ENCODE results near the gene STIMATE.

STIMATE gene

DNA sequence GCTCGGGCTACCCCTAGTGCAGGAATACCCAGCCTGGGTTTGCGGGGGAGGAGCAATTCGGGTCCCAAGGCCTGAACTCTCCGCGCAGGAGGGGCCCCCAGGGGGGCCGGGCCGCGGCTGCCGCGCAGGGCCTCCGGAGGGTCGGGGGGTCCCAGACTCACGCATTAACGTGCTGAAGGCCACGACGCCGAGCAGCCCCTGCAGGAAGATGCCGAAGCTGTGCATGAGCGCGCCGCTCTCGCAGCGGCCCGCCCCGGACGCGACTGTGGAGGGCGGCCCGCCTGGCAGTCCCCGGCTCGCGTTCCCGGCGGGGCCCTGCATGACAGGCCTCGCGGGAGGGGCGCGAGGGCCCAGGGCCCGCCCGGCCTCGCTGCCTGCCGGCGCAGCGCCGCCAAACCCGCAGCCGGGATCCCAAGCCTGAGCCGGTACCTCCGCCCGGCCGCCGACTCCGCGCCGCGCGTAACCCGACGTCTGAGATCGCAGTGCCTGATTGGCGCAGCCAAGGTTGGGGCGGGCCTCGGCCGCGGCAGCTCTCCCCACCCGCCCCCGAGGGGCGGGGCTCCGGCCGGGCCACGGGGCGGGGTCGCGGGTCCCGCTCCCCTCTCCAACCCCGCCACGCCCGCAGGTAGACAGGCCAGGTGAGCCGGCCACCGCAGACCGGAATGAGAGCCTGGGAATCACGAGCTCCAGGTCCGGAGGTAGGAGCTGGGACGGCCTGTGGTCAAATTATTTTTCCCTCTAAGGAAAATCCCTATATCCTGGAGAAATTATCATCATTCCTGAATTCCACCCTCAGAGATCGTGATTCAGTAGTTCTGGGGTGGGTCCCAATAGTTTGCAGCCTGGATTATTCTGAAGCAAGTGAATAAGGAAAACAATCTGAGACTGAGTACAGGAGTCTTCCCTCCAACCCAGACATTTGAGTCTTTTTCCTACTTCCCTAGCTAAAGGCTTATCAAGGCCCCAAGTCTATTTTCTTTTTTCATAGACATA is at the start of gene STIMATE:
STIMATE (minus strand) TSS at position 419 of the 993 bp plus-strand sequence; CDS start at position 321, 98 bp downstream.
- peak; percentile 2 for DNase-seq

DNA sequence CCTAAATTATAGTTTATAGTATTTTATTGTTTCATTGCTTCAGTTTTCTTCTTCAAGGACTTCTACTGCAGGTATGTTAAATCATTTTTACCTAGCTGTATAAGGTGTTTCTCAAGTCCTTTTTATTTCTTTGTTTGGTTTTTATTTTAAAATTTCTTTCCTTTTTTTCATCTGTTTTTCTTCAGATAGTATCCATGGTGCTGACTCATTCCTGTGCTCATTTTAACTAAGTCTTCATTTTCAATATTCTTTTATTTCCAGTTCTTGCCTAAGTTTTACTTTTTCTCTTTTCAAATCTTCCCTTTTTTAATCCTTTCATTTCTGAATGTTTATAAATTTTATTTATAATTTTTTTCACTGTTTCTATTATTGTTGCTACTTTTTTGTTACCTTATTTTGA is 42.3 kb upstream of the STIMATE start:
- DNase-seq: no peak

DNA sequence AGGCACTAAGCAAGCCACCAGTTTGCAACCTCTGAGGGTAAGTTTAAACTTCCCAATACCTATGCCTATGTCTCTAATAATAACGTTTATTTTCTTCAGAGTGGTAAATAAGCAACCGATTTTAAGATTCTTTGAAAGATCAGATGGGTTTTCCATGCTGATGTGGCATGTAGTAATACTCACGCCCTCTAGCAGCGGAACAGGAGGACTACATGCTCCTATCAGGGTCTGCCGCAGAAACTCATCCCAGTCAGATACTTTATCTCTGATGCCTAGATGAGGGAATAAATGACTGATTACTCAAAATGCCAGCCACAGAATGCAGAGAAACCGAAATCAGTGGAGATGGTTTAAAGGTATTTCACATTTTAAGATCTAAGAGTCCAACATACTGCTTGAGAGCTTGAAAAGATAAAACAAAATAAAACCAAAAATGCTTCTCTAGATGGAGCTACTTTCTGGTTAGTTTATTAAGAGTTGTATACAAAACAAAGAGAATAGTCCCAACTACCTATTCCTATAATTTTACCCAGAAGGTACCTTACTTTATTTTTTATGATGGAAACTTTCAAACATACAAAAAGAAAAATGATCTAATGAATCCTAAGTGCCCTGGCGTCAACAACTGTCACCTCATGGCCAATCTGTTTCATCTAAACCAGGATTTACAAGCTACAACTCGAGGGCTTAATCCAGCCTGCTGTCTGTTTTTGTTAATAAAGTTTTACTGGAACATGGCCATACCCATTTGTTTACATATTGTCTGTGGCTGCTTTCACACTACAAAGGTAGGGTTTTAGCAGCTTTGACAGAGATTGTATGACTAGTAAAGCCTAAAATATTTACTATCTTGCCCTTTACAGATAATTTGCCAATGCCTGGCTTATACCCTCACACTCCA is 37.5 kb upstream of the STIMATE start:
- peak; percentile 39 for DNase-seq

DNA sequence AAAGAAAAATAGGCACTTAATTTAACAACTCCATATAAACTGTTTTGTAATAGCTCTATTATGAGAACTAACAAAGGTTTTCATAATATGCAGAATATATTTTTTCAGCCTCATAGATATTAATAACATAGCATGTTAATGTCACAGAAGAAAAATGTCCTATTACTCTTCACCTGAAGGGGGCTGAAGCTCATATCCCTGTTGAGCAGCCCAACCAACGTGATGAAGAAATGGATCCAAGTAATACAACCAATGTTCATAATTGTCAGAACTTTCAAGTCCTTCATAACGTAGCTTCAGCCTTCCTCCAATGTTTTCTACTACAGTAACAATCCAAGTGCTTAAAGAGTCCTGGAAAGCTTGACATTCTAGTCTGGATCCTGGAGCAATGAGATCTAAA is 34.5 kb upstream of the STIMATE start:
- DNase-seq: no peak

DNA sequence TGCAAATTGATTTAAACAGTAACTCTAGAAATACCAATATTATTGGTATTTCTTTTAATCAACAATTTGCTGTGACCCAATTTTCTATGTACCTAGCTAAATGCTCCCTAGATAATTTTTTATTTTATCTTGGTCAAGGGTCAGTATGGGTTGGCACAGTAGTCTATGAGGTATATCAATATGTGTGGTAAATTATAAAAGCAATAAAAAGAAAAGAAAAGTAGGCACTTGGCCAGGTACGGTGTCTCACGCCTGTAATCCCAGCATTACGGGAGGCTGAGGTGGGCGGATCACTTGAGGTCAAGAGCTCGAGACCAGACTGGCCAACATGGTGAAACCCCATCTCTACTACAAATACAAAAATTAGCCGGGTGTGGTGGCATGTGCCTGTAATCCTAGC is 34.0 kb upstream of the STIMATE start:
- DNase-seq: no peak

DNA sequence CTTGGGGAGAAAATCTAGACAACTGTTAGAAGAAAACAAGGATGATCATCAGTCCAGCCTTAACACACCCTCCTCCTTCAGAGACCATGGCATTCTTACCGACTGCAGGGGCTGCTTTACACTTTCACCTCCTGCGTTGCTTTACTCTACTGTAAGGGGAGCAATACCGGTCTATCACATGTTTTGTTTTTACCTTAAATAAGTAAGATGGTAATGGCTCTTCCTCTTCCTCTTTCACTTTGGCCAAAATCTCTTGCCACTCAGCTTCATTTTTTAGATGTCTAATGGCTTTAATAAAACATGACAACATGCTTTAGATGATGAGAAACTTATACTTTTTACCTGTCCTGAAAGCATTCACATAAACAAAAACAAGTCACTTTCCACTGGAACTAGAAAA is 33.4 kb upstream of the STIMATE start:
- DNase-seq: no peak

DNA sequence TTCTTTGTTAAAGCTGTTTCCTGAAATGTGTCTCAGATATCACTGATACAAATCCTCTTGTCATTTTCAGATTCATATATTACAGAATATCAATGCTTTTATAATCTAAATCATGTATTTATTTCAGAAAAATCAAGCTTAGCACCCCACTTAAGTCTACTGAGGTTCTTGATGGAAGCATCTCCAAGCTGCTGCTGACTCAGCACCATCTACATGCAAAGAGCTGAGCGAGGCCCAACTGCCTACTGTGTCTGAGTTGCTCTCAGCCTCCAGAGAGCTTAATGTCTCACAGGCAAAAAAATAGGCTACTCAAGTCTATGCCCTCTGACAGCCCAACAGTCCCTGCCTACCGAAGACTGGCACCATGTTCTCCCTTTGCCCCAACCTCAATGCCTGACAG is 29.2 kb upstream of the STIMATE start:
- DNase-seq: no peak

DNA sequence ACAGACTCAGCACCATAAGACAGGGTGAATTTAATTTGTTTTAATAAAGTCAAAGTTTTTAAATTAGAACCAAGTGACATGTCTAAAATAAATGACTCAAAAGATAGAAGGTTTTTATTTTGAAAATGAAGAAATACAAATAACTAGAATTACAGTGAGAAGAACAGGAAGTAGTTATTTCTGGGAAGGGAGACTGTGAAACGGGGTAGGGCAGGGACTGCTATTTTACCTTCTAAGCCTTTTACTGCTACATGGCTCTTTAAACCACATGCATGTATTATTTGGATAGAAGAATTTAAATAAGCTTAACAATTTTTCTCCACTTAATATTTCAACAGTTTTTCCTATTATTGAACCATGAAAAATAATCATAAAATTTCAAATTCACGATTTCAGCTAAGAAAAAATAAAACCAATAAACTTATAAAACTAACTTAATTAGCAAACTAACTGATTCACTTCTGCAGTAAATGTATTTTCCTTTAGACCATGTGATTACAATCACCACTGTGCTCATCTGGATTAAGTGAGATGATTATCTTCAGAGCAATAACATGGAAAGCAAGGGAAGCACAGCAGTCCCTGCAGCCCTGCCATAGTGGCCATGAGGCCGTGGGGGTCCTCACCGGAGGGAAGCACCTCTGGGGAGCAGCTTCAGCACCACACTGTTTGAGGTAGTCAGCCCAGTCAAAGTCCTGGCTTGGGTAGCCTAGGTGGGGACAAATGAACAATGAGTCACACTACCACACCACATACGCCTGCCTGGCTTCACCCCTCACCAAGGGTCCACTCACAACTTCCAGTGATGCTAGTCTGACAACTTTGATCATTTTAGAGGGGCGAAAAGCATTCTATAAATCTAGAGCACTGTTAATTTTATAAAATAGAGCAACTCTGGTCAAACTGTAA is 28.3 kb upstream of the STIMATE start:
- DNase-seq: no peak

DNA sequence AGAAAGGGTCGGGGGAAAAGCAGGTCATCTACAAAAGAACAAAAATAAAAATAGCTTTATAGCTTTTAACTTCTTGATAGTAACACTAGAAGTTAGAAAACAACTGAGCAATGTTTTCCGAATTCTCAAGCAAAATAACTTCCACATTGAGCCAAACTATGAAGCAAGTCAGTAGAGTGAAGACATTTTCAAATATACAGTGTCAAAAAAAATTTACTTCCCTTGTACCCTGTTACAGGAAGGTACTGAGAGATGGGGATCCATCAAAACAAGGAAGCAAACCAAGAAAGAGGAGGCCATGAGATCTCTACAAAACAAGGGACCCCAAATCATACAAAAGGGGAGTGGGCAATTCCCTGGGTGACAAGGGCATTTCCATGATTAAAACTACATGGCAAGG is 26.6 kb upstream of the STIMATE start:
- no peak for DNase-seq

DNA sequence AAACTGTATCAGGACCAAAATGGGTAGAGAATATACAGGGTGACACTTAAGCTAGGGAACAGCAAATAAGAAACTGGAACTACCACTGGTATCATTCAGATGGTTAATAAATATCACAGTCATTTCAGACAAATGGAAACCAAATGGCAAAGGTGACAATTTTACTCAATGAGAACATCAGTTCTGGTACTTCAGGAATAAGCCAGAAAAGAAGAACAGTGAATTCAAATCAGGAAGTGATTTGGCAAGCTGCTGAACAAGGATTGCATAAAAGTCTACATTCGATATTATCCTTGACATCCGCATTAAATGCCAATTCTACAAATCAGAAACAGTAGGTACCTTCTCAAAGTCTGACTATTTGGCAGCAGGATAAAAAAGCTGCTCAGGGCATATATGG is 23.5 kb upstream of the STIMATE start:
- DNase-seq: no peak

DNA sequence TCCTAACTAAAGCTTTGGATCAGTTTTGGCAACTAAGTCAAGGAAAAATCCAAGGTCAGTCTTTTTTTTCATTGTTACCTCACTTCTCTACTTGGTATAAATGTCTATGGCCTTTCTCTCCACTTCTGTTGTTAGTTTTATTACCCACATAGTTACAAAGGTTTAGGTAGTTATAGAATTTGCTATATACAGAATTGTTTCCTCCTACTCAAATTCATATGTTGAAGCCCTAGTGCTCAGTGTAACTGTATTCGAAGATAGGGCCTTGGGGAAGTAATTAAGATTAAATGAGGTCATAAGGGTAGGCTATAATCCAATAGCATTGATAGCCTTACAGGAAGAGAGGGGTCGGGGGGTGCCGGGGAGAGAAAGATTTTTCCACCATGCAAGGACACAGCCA is 19.7 kb upstream of the STIMATE start:
- DNase-seq: no peak

DNA sequence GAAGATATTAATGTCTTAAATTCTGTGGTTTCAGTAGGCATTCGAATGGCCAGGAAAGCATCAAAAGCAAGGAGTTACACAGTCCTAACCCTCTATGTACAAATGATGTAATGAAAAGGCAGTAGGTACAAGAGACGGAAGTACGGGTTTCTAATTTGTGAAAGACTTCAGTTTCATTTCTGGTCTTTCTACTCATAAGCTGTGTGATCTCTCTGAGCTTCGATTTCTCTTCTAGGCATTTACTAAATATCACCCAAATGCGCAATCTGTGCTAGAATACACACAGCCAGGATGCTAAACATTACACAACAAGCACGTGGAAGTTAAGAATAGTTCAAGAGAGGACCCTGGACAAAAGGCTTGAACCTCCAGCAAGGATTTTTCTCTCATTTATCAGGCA is 17.9 kb upstream of the STIMATE start:
- no peak for DNase-seq

DNA sequence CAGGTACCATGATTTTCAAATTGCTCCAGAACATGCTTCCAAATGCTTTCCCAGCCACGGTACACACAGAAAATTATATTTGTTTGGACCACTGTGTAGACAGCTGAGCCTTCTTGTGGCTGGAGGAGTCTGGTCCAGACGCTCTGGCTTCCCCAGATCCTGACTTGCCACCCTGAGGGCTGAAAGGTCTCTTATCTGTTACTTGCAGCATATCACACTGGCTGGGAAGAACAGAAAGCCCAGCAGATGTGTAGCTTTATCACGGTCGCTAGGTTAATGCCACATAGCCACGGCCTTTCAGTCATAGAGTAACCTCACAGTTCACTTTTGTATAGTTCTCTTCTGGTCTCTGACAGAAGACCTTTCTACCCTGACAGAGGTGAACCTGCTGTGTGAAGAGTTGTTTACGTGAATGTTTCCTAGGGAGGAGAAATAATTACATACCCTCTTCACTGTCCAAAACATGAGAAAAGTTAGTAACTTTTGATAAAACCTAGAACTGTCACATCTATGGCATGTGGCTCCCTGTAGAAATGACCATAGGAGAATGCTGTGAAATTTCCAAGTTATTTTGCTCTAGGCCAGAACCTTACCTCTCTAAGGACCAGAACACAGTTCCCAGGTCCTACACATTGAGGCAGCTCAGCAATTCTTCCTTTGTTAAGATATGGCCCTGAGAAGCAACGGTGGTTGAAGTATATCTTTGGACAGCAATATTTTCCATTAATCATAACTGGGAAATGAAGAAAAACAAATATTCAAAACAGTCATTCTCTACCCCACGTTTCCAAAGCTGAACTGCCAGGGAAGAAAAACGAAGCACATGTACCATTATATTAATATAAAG is 15.8 kb upstream of the STIMATE start:
- DNase-seq: no peak

DNA sequence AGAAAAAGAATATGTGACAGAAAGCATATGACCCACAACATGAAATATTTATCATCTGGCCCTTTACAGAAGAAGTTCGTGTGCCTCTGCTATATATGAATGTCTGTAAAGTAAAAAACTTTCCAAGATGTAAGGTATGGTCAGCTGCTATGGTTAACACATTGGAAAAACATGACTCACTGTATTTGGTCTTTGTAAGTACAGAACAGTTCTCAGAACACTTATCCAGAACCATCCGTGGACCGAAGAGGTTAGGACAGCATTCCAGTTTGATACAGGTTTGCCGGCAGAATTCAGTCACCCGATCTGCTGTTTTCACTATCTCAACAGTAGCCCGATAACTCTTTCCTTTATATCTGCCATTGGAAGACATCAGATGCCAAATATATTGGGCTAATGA is 13.5 kb upstream of the STIMATE start:
- DNase-seq: no peak

DNA sequence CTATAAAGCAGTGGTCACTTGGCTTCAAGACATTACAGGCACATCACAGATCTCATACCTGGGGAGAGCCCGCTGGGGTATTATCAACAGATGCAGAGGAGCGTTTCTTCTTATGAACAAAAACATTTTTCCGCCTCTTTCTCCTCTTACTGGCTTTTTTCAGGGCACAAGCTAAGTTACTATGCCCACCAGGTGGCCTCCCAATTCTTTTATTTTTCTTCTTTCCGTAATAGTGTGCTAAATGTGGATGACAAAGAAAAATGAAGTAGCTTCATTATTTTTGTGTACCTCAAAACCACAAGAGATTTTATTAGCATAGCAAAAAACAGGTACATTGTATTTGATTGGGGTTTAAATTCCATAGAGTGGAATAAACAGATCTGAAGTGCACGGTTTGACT is 10.1 kb upstream of the STIMATE start:
- DNase-seq: no peak

DNA sequence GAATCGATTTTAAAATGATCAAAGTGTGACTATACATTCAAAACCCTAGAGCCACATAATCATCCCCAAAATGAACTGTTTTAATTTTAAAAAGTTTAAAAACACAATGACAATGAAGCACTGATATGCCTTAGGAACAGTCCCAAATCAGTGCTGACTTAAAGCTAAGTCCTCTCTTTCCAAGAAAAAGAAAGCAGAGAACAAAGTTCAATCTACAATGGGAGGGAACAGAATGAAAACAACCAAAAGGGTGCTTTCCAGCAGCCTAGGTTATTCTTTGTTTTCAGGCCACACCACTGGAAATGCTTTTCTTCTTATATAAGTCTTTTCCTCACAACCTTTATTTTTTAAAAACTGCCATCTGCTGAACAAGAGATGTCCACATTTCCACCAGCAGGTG is 7.2 kb upstream of the STIMATE start:
- no peak for DNase-seq

DNA sequence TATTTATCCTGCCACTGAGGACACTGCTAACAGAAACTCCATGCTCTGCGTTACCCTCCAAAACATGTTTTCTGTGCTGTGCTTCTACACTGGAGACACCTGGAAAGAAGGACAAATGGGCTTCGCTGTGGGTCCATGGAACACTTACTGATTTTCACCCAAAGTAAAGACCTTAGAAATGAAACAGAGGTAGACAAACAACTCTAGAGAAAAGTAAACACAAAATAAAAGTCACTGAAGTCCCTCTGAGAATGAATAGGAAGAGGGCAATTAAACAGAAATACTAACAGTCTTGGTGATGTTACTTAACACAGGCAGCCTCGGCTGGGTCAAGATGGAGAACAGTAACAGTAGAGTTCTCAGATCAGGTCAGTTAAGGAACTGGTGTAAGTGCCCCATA is 6.7 kb upstream of the STIMATE start:
- no peak for DNase-seq

DNA sequence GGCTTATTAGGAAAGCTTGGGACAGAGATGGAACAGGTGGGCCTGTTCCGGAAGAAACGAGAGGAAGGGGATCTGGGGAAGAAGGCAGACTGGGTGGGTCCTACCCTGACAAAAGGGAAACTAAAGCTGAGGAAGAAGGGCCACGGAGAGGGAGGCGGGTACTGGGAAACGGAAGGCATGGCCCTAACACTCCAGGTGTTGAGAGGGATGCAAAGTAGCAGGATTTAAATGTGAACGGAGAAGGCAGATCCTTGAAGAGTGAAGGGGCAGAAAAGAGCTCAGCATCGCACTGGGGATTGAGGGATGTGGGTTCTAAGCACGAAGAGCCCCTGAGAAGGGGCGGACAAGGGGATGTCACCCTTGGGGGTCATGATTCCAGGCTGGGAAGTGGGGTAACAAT is 735 bp downstream of the STIMATE start:
- no peak for DNase-seq

DNA sequence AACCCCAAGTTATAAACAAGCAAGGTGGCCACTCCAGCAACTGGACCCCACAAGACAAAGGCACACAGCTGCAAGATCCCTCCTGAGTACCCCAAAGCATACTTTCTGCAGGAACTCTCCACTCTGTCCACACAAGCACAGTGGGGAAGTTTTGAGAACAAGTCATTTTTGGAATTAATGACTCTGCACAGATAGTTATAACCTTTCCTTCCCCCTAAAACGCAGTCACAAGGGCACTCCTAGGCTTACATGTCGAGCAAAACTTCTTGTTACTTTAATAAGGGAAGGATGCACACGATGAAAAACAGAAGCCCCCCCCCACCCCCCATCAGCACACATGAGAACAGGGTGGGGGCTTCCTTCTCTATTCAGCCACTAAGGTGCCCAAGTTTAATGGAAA is 1.2 kb downstream of the STIMATE start:
- DNase-seq: no peak

DNA sequence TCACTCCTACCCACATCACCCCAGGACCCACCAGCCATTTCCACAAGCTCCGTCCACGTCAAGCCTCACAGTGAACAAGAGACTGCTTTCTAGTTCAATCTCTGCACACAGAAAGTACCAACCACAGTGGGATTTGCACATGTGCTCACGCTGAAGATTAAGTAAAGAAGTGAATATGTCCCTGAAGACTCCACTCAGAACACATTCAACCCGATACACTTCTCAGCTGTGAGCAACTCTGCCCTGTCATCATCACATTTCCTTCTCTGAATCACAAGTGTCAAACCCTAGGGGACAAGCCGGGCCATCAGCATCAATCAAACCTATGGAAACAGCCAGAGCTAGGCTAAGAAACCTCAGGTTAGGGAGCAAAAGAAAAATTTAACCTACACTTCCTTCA is 1.9 kb downstream of the STIMATE start:
- DNase-seq: no peak

DNA sequence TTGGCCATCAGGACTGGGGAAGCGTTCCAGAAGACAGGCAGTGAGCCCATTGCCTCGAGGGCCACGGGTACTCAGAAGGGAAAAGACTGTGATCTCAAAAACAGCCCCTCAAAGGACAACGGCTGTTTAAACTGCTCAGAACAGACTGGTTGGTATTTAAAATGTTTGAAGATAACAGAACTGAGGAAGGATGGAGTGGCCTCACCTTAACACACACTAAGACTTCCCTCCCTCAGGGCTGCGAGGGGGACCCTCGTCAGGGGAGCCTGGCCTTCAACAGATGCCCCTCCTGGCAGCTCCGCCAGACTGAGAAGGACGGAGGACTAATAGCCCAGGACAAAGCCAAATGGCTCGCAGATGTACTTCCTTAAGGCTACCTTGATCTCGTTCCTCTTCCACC is 2.6 kb downstream of the STIMATE start:
- DNase-seq: no peak

DNA sequence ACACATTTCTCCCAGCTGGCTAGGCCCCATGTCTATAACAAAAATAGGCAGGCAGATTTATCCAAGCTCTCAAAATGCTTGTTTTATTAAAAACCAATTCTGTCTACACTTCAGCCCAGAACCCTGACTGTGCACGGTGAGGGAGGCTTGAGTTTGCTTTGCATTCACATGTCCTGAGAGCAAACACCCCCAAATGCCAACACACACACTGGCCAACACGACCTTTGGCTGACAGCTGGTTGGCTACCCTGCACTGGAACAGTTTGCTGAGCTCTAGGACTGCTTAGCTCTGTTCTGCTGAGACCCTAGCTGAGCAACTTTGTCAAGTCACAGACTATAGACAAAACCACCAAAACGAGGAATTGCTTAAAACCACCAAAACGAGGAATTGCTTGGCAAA is 3.6 kb downstream of the STIMATE start:
- DNase-seq: no peak
